HG03025 (cell line): ENCODE data around the gene CCDC78.

Experiments used
- ATAC-seq: cut with Tn5 transposase; IDR thresholded peaks from one replicate; pipeline ENCODE4 v1.9.1; 2021; ENCODE audit warnings: mild to moderate bottlenecking, moderate library complexity; ENCODE audit not compliant: unreplicated experiment, low FRiP score

CCDC78 gene

GRCh38 chr16:726188-726437 is 130 bp downstream of the CCDC78 start:
- no peak for ATAC-seq

GRCh38 chr16:725463-726187 is 618 bp downstream of the CCDC78 start:
- no peak for ATAC-seq

- ATAC-seq: no peak
Measured at GRCh38 chr16:725041-725376, 1.2 kb downstream of the CCDC78 start.

DNA sequence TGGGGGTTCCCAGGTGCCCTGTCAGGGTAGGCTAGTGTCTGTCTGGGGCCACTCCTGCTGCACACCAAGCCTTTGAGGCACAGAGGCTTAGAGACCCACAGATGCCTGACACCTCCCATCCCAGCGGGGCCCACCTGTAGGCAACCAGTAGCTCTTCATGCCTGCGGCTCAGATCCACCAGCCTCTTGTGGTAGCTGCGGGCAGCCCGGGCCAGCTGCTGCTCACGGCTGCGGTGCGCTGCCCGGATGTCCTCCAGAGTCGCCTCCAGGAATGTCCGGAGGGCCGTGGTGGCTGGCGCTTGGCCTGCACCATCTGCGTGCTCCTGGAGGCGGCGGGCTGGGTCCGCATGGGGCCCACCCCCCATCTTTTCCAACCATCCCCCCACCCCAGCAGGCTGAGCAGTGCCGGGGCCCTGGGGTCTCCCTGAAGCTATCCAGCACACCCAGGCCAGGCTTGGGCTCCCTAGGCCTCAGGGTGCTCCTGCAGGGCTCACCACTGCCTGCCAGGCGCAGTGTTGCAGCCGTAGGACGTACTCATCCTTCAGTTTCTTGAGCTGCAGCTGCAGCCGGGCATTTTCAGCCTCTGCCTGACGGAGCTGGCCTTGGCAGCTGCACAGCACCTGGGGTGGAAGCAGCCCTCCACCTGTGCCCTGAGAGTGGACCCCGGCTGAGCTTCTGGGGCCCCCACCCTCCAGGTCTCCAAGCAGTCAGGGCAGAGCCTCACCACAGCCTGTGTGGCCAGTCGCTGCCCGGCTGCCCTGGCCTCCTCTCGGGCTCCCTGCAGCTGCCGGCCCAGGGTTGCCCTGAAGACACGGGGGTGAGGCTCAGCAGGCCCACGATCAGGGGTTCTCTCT is 1.8 kb downstream of the CCDC78 start:
- no peak for ATAC-seq

GRCh38 chr16:723695-724094 is 2.5 kb downstream of the CCDC78 start:
- no peak for ATAC-seq

DNA sequence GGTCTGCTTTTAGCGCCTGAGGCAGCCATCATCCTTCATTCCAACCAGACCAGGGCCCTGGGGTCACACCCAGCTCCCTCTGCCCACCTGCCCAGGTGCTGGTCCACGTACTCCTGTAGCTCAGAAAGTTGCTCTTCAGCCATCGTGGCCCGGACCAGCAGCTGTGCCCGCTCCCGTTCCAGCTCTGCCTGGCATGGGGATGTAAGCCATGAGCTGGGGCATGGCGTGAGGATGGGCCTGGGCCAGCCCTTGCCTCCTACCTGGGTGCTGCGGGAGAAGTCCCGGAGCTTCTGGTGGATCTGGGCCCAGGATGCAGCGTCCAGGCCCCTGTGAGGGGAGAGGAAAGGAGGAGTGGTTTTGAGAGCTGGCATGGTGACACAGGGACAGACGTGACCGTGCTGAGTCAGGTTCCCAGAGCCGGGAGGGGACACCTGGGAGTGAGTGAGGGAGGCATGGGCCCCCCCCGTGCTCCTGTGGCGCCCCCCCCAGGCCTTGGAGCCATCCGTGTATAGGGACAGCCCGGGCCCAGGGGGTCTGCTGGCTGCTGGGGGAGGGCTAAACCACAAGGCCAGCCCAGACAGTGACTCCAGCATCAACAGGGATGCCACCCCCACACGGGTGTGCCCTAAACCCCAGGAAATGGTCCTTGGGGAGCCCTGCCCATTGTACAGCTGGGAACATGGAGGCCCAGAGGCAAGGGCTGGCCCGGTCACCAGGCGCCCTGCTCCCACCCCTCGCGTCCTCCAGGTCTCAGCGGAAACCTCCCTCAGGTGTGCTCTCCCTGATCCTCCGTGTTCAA is 3.2 kb downstream of the CCDC78 start:
- no peak for ATAC-seq

DNA sequence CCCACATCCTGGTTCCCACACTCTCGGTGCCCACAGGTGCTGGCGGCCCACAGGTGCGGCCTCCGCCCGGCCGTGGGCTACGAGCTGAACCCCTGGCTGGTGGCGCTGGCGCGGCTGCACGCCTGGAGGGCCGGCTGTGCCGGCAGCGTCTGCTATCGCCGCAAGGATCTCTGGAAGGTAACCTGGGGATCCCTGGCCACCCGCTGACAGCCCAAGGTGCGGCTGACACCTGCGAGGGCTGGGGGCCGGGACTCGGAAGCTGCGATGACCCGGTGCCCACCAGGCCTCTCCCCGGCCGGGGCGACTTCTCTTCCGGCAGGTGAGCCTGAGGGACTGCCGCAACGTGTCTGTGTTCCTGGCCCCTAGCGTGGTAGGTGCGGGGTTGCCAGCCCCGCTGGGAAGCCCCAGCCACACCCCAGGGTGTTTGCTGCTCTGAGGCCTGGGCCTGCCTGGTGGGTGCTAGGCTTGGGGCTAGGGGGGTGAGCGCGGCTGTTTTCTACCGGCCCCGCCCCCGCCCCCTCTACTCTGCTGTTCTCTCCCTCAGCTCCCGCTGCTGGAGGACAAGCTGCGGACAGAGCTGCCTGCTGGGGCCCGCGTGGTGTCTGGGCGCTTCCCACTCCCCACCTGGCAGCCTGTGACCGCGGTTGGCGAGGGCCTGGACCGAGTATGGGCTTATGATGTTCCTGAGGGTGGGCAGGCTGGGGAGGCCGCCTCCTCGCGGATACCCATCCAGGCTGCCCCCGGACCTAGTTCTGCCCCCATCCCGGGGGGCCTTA is 4.3 kb downstream of the CCDC78 start:
- ATAC-seq: no peak

- ATAC-seq: peak; percentile 62
Measured at GRCh38 chr16:720990-721764, 5.1 kb downstream of the CCDC78 start, which contains the start of gene ANTKMT. Gene ANTKMT (plus strand): TSS chr16:721146. CDS start chr16:721275, 129 bp downstream.

DNA sequence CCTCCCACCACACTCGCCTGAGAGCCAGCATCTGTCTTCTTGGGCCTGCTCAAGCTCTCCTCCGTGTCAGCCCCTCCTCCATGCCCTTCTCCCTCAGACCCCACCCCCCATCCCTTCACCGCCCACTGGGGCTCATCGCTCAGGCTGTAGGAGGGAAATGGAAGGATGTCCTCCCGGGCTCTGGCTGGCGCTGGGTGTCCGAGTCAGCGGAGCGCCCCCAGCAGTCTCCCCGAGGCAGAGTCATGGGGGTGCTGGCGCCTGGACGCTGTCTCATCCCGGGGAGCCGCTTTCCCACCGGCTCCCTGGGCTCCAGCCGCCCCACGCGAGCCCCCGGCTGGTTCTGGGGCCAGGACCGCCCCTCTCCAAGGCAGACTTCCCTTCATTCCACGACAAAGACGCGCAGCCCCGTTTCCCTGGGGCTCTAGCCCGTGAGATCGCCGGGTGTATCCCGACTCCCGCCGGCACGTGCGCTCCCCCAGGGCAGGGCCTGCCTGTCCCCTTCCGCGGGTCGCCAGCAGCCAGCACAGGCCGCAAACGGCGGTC is 5.7 kb downstream of the CCDC78 start:
- ATAC-seq: no peak

DNA sequence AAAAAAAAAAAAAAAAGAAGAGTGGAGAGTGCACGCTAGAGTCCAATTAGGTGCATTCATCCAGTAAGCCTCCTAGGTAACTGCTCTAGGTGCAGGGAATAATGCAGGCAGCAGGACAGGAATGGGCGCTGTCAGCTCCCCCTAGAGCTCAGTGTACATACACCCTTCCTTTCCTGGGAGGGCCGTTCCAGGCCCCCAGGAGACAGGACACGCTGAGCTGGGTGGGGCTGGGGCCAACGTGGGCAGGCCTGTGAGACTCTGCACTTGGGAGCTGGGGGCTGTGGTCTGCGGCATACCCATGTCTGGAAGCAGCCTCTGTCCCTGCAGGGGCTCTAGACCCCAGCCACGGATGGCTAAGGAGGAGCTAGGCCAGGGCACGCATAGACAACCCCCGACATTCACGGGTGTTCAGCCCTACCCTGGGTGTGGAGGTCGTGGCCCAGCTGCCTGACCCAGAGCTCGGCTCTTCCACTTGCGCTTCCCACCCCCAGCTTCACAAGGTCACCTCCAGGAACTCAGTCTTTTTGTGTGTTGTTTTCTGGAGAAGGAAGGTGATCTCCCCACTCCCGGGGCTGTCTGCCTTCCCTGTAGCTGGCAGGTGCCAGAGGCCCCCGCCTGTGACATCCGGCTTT is 6.3 kb downstream of the CCDC78 start:
- ATAC-seq: no peak

GRCh38 chr16:718922-719321 is 7.3 kb downstream of the CCDC78 start:
- no peak for ATAC-seq

GRCh38 chr16:718389-718788 is 7.9 kb downstream of the CCDC78 start:
- ATAC-seq: no peak

DNA sequence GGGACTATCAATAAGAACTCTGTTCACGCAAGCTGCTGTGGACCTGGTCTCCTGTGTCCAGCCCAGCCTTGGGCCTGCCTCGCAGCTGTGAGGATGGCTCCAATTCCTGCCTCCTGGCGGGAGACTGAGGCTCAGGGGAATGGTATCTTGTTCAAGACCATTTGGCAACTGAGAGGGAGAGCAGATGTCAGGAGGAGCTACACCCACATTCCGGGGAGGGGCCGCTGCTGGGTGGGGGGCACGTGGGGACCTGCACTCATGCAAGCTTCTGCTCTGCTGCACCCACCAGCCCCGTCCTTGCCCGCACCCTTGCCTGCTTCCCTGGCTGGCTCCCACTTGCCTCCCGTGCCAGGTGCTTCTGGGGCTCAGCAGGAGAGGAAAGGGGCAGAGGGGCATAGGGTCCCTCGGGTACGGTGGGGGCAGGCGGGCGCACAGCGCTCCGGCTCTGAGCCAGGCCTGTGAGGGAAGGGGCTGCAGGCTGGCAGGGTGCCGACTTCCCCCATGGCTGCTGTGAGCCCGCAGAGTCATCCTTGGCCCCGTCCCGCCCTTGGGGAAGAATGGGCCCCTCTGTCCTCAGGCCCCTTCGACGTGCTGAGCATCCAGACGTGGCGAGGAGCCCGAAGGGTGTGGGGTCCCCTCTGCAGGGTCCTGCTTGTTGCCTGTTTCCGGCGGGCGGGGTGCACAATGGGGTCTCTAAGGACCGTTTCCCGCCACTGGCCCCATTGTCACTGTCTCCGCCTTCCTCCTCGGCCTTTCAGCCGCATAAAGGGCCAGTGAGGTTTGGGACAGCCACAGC is 8.6 kb downstream of the CCDC78 start:
- ATAC-seq: no peak

DNA sequence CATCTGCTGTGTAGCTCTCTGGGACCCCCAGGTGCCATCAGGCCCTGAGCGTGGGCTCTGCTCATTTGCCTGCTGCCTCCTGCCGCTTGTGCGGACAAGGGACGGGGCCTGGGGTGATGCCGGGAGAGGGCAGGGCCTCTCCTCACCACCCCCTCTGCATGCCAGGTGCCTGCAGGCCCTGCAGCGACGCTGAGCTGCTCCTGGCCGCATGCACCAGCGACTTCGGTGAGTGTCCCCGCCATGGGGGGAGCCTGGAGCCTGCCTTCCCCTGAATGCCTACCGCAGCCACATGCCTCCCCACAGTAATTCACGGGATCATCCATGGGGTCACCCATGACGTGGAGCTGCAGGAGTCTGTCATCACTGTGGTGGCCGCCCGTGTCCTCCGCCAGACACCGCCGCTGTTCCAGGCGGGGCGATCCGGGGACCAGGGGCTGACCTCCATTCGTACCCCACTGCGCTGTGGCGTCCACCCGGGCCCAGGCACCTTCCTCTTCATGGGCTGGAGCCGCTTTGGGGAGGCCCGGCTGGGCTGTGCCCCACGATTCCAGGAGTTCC is 9.4 kb downstream of the CCDC78 start:
- no peak for ATAC-seq

GRCh38 chr16:716200-716568 is 10.1 kb downstream of the CCDC78 start:
- no peak for ATAC-seq

GRCh38 chr16:715477-716199 is 10.6 kb downstream of the CCDC78 start:
- no peak for ATAC-seq
